ENCODE results near the gene C11orf71.

C11orf71 gene

GRCh38 chr11:114430290-114430689, 30.0 kb upstream of the C11orf71 start:
- H3K36me3 ChIP-seq (ENCODE audit: insufficient read depth, low read length): no peaks in the 10 kb centered on the region
- peaks cover 5% of the 10 kb centered on the region; the same call in 1 of the 2 replicates for H3K4me1 ChIP-seq (ENCODE audit: insufficient read depth, low read length)
- no peaks in the 10 kb centered on the region for H3K9me3 ChIP-seq (ENCODE audit: control insufficient read depth, insufficient read depth, low read length)
- H3K9ac ChIP-seq (ENCODE audit: low read depth, low read length): no peak overlapping the region

- Histone ChIP-seq H3K9ac (ENCODE audit: low read depth, low read length) (no peak overlapping the region), H3K9me3 (ENCODE audit: control insufficient read depth, insufficient read depth, low read length) (no peaks in the 10 kb centered on the region), H3K4me1 (ENCODE audit: insufficient read depth, low read length) (peaks cover 5% of the 10 kb centered on the region; the same call in 1 of the 2 replicates)
Measured at GRCh38 chr11:114426280-114426679, 26.0 kb upstream of the C11orf71 start.

DNA sequence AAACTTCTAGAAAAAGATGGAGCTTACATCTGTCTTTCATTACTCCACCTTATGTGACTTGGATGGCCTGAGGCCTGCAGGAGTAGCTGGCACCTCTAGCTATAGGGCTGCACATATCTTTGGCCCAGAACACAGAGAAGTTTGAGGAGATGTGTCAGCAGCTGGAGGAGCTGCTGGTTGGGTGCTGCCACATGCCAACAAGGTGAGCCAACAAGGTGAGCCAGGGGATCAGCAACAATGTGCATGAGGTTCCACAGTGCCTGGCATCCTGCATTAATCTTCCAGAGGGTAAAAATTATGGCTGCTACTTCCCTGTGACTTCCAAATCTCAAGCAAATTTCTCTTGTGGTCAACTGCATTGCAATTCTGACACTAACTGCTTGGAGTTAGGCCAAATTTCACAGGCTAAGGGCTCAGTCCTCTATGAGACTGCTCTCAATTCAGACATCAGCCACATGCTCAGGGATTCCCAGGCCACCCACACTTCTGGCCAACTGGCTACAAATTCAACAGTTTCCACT, 16.2 kb upstream of the C11orf71 start:
- H3K36me3 ChIP-seq (ENCODE audit: insufficient read depth, low read length): no peaks in the 10 kb centered on the region; the same call in none of the 2 replicates
- H3K9ac ChIP-seq (ENCODE audit: low read depth, low read length): no peak overlapping the region
- H3K9me3 ChIP-seq (ENCODE audit: control insufficient read depth, insufficient read depth, low read length): no peaks in the 10 kb centered on the region
- peaks cover 9% of the 10 kb centered on the region for H3K4me1 ChIP-seq (ENCODE audit: insufficient read depth, low read length)

More at GRCh38 chr11:114426280-114426679, 26.0 kb upstream of the C11orf71 start:
- no peaks in the 10 kb centered on the region for H3K36me3 ChIP-seq (ENCODE audit: insufficient read depth, low read length)

- H3K4me1 ChIP-seq (ENCODE audit: insufficient read depth, low read length): peaks cover 9% of the 10 kb centered on the region
- peaks cover 5% of the 10 kb centered on the region for H3K36me3 ChIP-seq (ENCODE audit: insufficient read depth, low read length)
- H3K9ac ChIP-seq (ENCODE audit: low read depth, low read length): no peak overlapping the region
- H3K9me3 ChIP-seq (ENCODE audit: control insufficient read depth, insufficient read depth, low read length): no peaks in the 10 kb centered on the region
Measured at GRCh38 chr11:114413958-114414357, 13.6 kb upstream of the C11orf71 start.

GRCh38 chr11:114412946-114413345, 12.6 kb upstream of the C11orf71 start:
- Histone ChIP-seq H3K36me3 (ENCODE audit: insufficient read depth, low read length) (peaks cover 5% of the 10 kb centered on the region), H3K4me1 (ENCODE audit: insufficient read depth, low read length) (peaks cover 9% of the 10 kb centered on the region), H3K9ac (ENCODE audit: low read depth, low read length) (no peak overlapping the region), H3K9me3 (ENCODE audit: control insufficient read depth, insufficient read depth, low read length) (no peaks in the 10 kb centered on the region)

DNA sequence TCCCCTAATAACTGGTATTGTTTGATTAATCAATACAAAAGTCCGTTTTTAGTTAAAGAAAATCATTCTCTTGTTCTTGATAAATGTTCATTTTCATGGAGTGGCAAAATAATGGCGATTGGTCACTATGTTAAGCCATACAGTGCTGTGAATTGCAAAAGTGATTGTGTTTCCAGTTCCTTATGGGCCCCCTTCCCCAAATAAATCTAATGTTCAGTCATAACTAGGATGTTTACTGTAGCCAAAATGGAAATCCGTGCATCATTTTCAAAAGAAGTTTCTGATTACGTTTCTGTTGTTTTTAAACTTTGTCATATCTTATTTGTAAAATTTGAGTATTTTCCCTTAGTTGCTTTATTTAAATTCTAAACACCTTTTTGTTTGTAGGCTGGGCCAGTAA, 1.0 kb upstream of the C11orf71 start:
- peaks cover 10% of the 10 kb centered on the region; the same call in 1 of the 2 replicates for H3K4me1 ChIP-seq (ENCODE audit: insufficient read depth, low read length)

GRCh38 chr11:114400915-114401223, 558 bp upstream of the C11orf71 start:
- Histone ChIP-seq H3K36me3 (ENCODE audit: insufficient read depth, low read length) (peaks cover 7% of the 10 kb centered on the region), H3K9me3 (ENCODE audit: control insufficient read depth, insufficient read depth, low read length) (no peaks in the 10 kb centered on the region), H3K9ac (ENCODE audit: low read depth, low read length) (peak overlapping the region; percentile 93), H3K4me1 (ENCODE audit: insufficient read depth, low read length) (peaks cover 15% of the 10 kb centered on the region; the same call in 1 of the 2 replicates)

More for the DNA sequence above, 1.0 kb upstream of the C11orf71 start:
- no peaks in the 10 kb centered on the region for H3K9me3 ChIP-seq (ENCODE audit: control insufficient read depth, insufficient read depth, low read length)
- H3K9ac ChIP-seq (ENCODE audit: low read depth, low read length): peak overlapping the region; percentile 93
- H3K36me3 ChIP-seq (ENCODE audit: insufficient read depth, low read length): peaks cover 7% of the 10 kb centered on the region

- H3K4me1 ChIP-seq (ENCODE audit: insufficient read depth, low read length): peaks cover 19% of the 10 kb centered on the region
- H3K36me3 ChIP-seq (ENCODE audit: insufficient read depth, low read length): no peaks in the 10 kb centered on the region
- H3K9me3 ChIP-seq (ENCODE audit: control insufficient read depth, insufficient read depth, low read length): no peaks in the 10 kb centered on the region
- peak overlapping the region; percentile 93 for H3K9ac ChIP-seq (ENCODE audit: low read depth, low read length)
Measured at GRCh38 chr11:114399490-114400215, 658 bp downstream of the C11orf71 start.

GRCh38 chr11:114398303-114398920, 1.9 kb downstream of the C11orf71 start:
- Histone ChIP-seq H3K9me3 (ENCODE audit: control insufficient read depth, insufficient read depth, low read length) (no peaks in the 10 kb centered on the region), H3K36me3 (ENCODE audit: insufficient read depth, low read length) (no peaks in the 10 kb centered on the region), H3K4me1 (ENCODE audit: insufficient read depth, low read length) (peaks cover 19% of the 10 kb centered on the region), H3K9ac (ENCODE audit: low read depth, low read length) (peak overlapping the region; percentile 93; the same call in 1 of the 2 replicates)

- peaks cover 19% of the 10 kb centered on the region for H3K4me1 ChIP-seq (ENCODE audit: insufficient read depth, low read length)
- H3K9ac ChIP-seq (ENCODE audit: low read depth, low read length): no peak overlapping the region
- no peaks in the 10 kb centered on the region for H3K9me3 ChIP-seq (ENCODE audit: control insufficient read depth, insufficient read depth, low read length)
- H3K36me3 ChIP-seq (ENCODE audit: insufficient read depth, low read length): no peaks in the 10 kb centered on the region
Measured at GRCh38 chr11:114397349-114397982, 2.8 kb downstream of the C11orf71 start.

DNA sequence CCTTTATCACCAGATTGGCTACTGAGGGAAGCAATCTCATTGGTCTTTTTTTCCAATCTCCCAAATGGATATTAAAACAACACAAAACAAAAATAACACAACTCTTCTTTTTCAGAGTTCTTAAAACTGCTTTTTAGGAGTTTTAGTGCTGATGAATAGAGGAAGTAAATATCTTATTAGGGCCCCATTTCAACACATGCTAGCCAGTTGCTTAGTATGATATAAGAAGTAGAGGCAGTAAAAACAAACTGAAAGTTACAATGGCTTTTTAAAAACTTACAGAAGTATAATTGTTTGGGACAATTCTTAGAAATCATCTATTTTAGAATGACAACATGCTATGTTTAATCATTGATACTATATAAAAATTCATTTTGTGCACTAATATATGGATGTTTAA, 3.4 kb downstream of the C11orf71 start:
- H3K9ac ChIP-seq (ENCODE audit: low read depth, low read length): no peak overlapping the region
- H3K4me1 ChIP-seq (ENCODE audit: insufficient read depth, low read length): peaks cover 19% of the 10 kb centered on the region
- no peaks in the 10 kb centered on the region for H3K9me3 ChIP-seq (ENCODE audit: control insufficient read depth, insufficient read depth, low read length)
- no peaks in the 10 kb centered on the region for H3K36me3 ChIP-seq (ENCODE audit: insufficient read depth, low read length)

- peaks cover 19% of the 10 kb centered on the region for H3K4me1 ChIP-seq (ENCODE audit: insufficient read depth, low read length)
- H3K9ac ChIP-seq (ENCODE audit: low read depth, low read length): no peak overlapping the region
Measured at GRCh38 chr11:114395736-114396135, 4.6 kb downstream of the C11orf71 start.

DNA sequence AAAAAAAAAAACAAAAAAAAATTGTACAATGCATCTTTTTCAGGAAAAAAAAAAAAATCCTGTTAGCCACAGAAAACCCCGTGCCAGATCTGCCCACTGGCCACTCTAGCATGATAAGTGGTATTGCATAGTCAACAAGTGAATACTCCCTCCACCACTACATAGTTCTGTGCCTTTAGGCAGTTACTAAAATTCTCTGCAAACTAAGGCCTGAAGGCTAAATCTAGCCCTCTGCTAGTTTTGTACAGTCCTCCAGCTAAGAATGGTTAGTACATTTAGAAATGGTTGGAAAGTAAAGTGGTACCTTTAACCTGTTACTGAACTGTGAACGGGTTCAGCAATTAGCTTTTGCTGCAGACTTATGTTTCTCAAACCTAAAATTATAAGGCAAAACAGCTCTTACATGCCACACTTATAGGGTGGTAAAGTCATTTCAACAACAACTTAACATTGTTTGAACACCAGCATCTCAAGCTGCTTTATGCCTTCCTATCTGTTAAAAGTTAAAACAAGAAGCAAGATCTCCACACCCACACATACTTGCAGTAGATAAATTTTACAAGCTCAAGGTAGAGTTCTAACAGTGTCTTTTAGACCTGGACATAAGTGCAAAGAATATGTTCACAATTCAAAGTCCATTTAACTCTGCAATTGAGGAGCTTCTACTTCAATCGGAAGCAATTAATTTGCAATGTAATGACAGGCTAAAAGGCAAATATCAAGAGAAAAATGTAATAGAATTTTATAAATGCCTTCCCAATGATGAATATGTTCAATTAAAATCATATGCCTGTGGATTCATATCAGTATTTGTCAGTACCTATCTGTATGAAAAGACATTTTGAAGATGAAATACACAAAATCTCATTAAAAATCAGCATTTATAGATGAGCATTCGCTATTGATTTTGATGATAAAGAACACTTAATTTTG, 7.3 kb downstream of the C11orf71 start:
- Histone ChIP-seq H3K9me3 (ENCODE audit: control insufficient read depth, insufficient read depth, low read length) (no peaks in the 10 kb centered on the region), H3K36me3 (ENCODE audit: insufficient read depth, low read length) (no peaks in the 10 kb centered on the region), H3K4me1 (ENCODE audit: insufficient read depth, low read length) (peaks cover 10% of the 10 kb centered on the region), H3K9ac (ENCODE audit: low read depth, low read length) (no peak overlapping the region)

More at GRCh38 chr11:114395736-114396135, 4.6 kb downstream of the C11orf71 start:
- Histone ChIP-seq H3K36me3 (ENCODE audit: insufficient read depth, low read length) (no peaks in the 10 kb centered on the region), H3K9me3 (ENCODE audit: control insufficient read depth, insufficient read depth, low read length) (no peaks in the 10 kb centered on the region)

DNA sequence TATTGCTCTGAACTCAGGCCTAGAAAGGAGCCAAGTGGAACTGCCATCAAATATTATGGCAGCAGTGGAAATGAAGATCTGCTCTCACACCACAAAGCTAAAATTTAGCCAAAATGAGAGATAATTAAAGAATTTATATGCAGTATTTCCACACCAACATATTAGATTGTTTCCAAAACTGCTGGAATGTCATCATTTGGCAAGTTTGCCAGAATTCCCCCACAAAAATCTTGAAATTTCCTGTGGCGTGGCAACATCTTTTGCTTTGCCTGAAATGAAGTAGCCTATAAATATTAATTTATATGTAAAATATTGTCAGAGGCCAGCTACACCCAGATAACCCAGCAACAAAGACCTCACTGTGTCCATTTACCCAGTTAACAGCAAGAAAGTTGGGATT, 13.8 kb downstream of the C11orf71 start:
- no peaks in the 10 kb centered on the region; the same call in 1 of the 2 replicates for H3K9me3 ChIP-seq (ENCODE audit: control insufficient read depth, insufficient read depth, low read length)
- H3K36me3 ChIP-seq (ENCODE audit: insufficient read depth, low read length): no peaks in the 10 kb centered on the region
- H3K4me1 ChIP-seq (ENCODE audit: insufficient read depth, low read length): no peaks in the 10 kb centered on the region
- no peak overlapping the region for H3K9ac ChIP-seq (ENCODE audit: low read depth, low read length)

Data from ES-I3 (cell line).